H1 (cell line): ENCODE results near the gene LHPP. TPM values are rescaled to one million over a fixed set of nuclear protein-coding genes. Genes with fewer than 3 reads are reported as not detected.

Experiments
- BCL11A ChIP-seq, 2 experiments: IDR thresholded peaks; one replicate each; pipeline ENCODE4 v1.6.1; 2011; ENCODE audit warnings: low read depth in 2 of 2, low read length in 2 of 2, mild to moderate bottlenecking in 2 of 2
- BRCA1 ChIP-seq: IDR thresholded peaks from 2 replicates; pipeline ENCODE4 v1.6.1; 2012; ENCODE audit warnings: low read depth, low read length, improper control_type of control experiment
- CHD7 ChIP-seq: fragments of 300-600 bp; sonication (generic); IDR thresholded peaks from 2 replicates; pipeline ENCODE4 v1.7.1; 2012; ENCODE audit warnings: low read length, moderate library complexity, mild to moderate bottlenecking, inconsistent platforms; ENCODE audit not compliant: insufficient replicate concordance
- POU5F1 ChIP-seq: IDR thresholded peaks from 2 replicates; pipeline ENCODE4 v1.6.1; 2011; ENCODE audit warnings: low read depth, mild to moderate bottlenecking, low read length, moderate library complexity
- RFX5 ChIP-seq: IDR thresholded peaks from 2 replicates; pipeline ENCODE4 v1.6.1; 2011; ENCODE audit warnings: low read depth, low read length, improper control_type of control experiment, borderline replicate concordance
- RNF2 ChIP-seq: fragments of 200-900, 300-1000 bp; sonication (generic); IDR thresholded peaks from 2 replicates; pipeline ENCODE4 v1.7.1; 2016; ENCODE audit warnings: borderline replicate concordance, low read depth, mild to moderate bottlenecking, antibody characterized with exemption, low read length; ENCODE audit not compliant: poor library complexity, severe bottlenecking; ENCODE audit errors: missing control alignments
- TEAD4 ChIP-seq: IDR thresholded peaks from 2 replicates; pipeline ENCODE4 v1.6.1; 2012; ENCODE audit warnings: low read depth, low read length, inconsistent platforms, mixed read lengths
- polyA plus RNA-seq, 7 experiments: library from polyadenylated mRNA; depleted of rRNA in 3 of 7; stranded (reverse) in 5 of 7; unstranded in 2 of 7; fragments of >200 nt in 5 of 7; fragments of 200-250 nt in 2 of 7; gene quantifications; 1 replicate in 5 of 7; 2 replicates in 1 of 7; 4 replicates in 1 of 7; pipeline versions ENCODE4 v1.2.1 to v1.2.3, GENCODE V29; 2011 to 2013; ENCODE audit warnings: missing spikeins in 2 of 7, mixed read lengths in 2 of 7
- total RNA-seq: library from RNA; stranded (reverse); fragmentation: NEBNext Ultra II Directional; extraction: Animal tissue kit (Norgen Biotek cat#: 25700); gene quantifications from 2 replicates; pipeline ENCODE4 v1.2.1, GENCODE V29; 2021
- TF ChIP-seq, protein P1 (sequence below), 3 experiments: IDR thresholded peaks; 1 replicate in 2 of 3; 2 replicates in 1 of 3; pipeline versions ENCODE4 v1.5.1 to v1.6.1; 2011; ENCODE audit warnings: low read length in 3 of 3, mild to moderate bottlenecking in 3 of 3, inconsistent platforms in 2 of 3, low read depth in 1 of 3, moderate library complexity in 1 of 3; ENCODE audit not compliant: insufficient read depth in 1 of 3; ENCODE audit errors: control extremely low read depth in 1 of 3

The LHPP gene
- total and polyA plus RNA-seq, 2 of the 8 experiments (the other 6 are each of a cell fraction or from before 2014, with no cell fraction given): 26.0 to 45.0 TPM

- no peak for TF ChIP-seq CHD7
- TF ChIP-seq BCL11A (IDR thresholded peaks at IDR 0.05; ENCODE audit: low read depth in 2 of 2, low read length in 2 of 2): no peak
- no peak for TF ChIP-seq TEAD4
- no peak for TF ChIP-seq RNF2
- TF ChIP-seq BRCA1: no peak
- TF ChIP-seq, protein P1, sequence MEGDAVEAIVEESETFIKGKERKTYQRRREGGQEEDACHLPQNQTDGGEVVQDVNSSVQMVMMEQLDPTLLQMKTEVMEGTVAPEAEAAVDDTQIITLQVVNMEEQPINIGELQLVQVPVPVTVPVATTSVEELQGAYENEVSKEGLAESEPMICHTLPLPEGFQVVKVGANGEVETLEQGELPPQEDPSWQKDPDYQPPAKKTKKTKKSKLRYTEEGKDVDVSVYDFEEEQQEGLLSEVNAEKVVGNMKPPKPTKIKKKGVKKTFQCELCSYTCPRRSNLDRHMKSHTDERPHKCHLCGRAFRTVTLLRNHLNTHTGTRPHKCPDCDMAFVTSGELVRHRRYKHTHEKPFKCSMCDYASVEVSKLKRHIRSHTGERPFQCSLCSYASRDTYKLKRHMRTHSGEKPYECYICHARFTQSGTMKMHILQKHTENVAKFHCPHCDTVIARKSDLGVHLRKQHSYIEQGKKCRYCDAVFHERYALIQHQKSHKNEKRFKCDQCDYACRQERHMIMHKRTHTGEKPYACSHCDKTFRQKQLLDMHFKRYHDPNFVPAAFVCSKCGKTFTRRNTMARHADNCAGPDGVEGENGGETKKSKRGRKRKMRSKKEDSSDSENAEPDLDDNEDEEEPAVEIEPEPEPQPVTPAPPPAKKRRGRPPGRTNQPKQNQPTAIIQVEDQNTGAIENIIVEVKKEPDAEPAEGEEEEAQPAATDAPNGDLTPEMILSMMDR (IDR thresholded peaks at IDR 0.05; ENCODE audit: control extremely low read depth in 1 of 3, insufficient read depth in 1 of 3, low read depth in 1 of 3, low read length in 3 of 3): no peak
- no peak for TF ChIP-seq POU5F1
- TF ChIP-seq RFX5: no peak
These were observed 63.5 kb downstream of the LHPP start (continued) for GRCh38 chr10:124524991-124525653.
